HEK293 (cell line): ENCODE results near the gene CHMP6.

Source experiments
- GFI1B ChIP-seq: fragments of 450-650 bp; formaldehyde crosslinking; IDR thresholded peaks from 2 replicates; pipeline ENCODE4 v1.5.1; 2016; ENCODE audit warnings: missing biosample characterization, missing genetic modification characterization
- GLI4 ChIP-seq: fragments of 450-650 bp; formaldehyde crosslinking; IDR thresholded peaks from 2 replicates; pipeline ENCODE4 v1.5.1; 2016; ENCODE audit warnings: missing biosample characterization, missing genetic modification characterization
- GLIS2 ChIP-seq: fragments of 450-650 bp; formaldehyde crosslinking; IDR thresholded peaks from 2 replicates; pipeline ENCODE4 v1.5.1; 2016; ENCODE audit warnings: missing biosample characterization, missing genetic modification characterization
- ZBTB17 ChIP-seq: fragments of 450-650 bp; formaldehyde crosslinking; IDR thresholded peaks from 2 replicates; pipeline ENCODE4 v1.5.1; 2016; ENCODE audit warnings: missing biosample characterization, missing genetic modification characterization
- ZNF138 ChIP-seq: fragments of 450-650 bp; formaldehyde crosslinking; IDR thresholded peaks from 2 replicates; pipeline ENCODE4 v1.5.1; 2016; ENCODE audit warnings: missing biosample characterization, missing genetic modification characterization, borderline replicate concordance
- ZNF184 ChIP-seq: fragments of 450-650 bp; IDR thresholded peaks from 2 replicates; pipeline ENCODE4 v1.5.1; 2018; ENCODE audit warnings: missing biosample characterization, mild to moderate bottlenecking, missing genetic modification characterization
- ZNF350 ChIP-seq: fragments of 450-650 bp; formaldehyde crosslinking; IDR thresholded peaks from 2 replicates; pipeline ENCODE4 v1.5.0; 2017; ENCODE audit warnings: missing biosample characterization, mild to moderate bottlenecking, missing genetic modification characterization
- ZNF544 ChIP-seq: fragments of 450-650 bp; formaldehyde crosslinking; IDR thresholded peaks from 2 replicates; pipeline ENCODE4 v1.5.0; 2017; ENCODE audit warnings: missing biosample characterization, missing genetic modification characterization
- TF ChIP-seq, protein P1 (sequence below): fragments of 450-650 bp; formaldehyde crosslinking; IDR thresholded peaks from 2 replicates; pipeline ENCODE4 v1.5.1; 2016; ENCODE audit warnings: missing biosample characterization, missing genetic modification characterization

DNA sequence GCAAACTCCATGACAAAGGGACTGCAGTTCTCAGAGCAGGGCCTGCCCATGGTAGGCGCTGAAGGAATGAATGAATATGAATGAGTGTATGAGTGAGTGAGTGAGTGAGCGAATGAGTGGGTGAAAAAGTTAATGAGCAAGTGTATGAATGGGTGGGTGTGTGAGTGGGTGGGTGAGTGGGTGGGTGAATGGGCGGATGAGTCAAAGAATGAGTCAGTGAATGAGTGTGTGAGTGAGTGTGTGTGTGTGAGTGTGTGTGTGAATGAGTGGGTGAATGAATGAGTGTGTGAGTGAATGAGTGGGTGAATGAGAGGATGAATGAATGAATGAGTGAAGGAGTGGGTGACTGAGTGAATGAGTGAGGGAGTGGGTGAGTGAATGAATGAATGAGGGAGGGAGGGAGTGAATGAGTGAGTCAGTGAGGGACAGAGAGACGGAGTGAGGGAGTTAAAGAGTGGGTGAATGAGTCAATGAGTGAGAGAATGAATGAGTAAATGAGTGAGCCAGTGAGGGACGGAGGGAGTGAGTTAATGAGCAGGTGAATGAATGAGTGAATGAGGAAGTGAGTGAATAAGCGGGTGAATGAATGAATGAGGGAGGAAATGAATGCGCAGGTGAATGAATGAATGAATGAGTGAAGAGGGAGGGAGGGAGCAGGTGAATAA, 11.1 kb upstream of the CHMP6 start:
- TF ChIP-seq GLIS2 (no peak), GFI1B (no peak), ZNF184 (tag by site-specific recombination) (no peak), ZBTB17 (tag by site-specific recombination) (no peak), ZNF544 (tag by site-specific recombination) (no peak), GLI4 (tag by site-specific recombination) (no peak), ZNF350 (tag by site-specific recombination) (no peak), ZNF138 (no peak)
- TF ChIP-seq, protein P1, sequence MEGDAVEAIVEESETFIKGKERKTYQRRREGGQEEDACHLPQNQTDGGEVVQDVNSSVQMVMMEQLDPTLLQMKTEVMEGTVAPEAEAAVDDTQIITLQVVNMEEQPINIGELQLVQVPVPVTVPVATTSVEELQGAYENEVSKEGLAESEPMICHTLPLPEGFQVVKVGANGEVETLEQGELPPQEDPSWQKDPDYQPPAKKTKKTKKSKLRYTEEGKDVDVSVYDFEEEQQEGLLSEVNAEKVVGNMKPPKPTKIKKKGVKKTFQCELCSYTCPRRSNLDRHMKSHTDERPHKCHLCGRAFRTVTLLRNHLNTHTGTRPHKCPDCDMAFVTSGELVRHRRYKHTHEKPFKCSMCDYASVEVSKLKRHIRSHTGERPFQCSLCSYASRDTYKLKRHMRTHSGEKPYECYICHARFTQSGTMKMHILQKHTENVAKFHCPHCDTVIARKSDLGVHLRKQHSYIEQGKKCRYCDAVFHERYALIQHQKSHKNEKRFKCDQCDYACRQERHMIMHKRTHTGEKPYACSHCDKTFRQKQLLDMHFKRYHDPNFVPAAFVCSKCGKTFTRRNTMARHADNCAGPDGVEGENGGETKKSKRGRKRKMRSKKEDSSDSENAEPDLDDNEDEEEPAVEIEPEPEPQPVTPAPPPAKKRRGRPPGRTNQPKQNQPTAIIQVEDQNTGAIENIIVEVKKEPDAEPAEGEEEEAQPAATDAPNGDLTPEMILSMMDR (tag by site-specific recombination): no peak
